HUES64 (cell line): ENCODE data around the gene C9orf153.

Experiments used
- H3K27ac ChIP-seq: 2 replicates; pipeline ENCODE4 v1.7.0; 2013; ENCODE audit warnings: low read depth, low read length, inconsistent platforms
- H3K27me3 ChIP-seq: 2 replicates; pipeline ENCODE4 v1.6.1; 2013; ENCODE audit warnings: mild to moderate bottlenecking, low read length; ENCODE audit not compliant: insufficient read depth
- H3K36me3 ChIP-seq: 2 replicates; pipeline ENCODE4 v1.6.1; 2013; ENCODE audit warnings: mild to moderate bottlenecking, low read length; ENCODE audit not compliant: insufficient read depth
- H3K4me1 ChIP-seq: 2 replicates; pipeline ENCODE4 v1.6.1; 2013; ENCODE audit warnings: mild to moderate bottlenecking, low read length, moderate library complexity; ENCODE audit not compliant: insufficient read depth
- H3K4me3 ChIP-seq: 2 replicates; pipeline ENCODE4 v1.5.1; 2013; ENCODE audit warnings: mild to moderate bottlenecking, low read length, moderate library complexity
- H3K9ac ChIP-seq: 2 replicates; pipeline ENCODE4 v1.6.1; 2013; ENCODE audit warnings: mild to moderate bottlenecking, low read depth, low read length
- H3K9me3 ChIP-seq: 2 replicates; pipeline ENCODE4 v1.6.1; 2013; ENCODE audit warnings: low read depth, low read length; ENCODE audit not compliant: insufficient read depth
- WGBS: fragments of 150-250, 120-280 bp; methylation state at CpG from one replicate; pipeline ENCODE4 v1.1.7; 2013; ENCODE audit warnings: missing lambda C conversion rate; 5-methylcytosine and 5-hydroxymethylcytosine counted together

Gene C9orf153

DNA sequence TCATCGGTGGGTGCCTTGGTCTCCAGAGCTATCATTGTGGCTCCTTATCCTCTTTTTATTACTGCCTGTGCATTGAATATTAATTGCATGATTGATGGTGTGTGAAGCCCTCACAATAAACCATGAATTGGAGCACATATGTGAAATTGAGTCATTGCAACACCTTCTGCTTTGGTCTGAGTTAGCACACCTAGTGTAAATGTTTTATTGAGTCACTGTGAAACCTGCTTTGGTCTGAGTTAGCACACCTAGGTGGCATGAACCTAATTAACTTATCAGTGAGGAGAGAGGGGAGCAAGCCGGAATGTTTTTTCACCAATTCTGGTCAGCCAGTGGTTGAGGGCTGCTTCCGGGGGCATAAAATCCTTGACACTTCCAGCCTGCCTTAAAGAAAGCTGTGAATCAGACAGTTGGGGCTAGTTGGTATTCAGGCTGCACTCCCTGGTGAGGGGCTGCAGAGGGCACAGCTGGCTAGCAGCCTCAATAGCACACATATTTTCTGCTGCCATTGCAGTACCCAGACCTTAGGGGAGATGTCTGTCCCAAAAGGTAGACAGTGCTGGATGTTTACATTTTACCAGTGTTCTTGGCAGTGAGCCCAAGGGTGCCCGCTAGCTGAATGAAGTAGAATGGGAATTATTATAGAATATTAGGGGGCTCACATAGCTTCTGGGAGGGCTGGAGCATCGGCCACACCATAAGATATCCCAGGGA lies 83.6 kb downstream of the C9orf153 start:
- H3K4me1 ChIP-seq, result peaks cover 7% of the 10 kb centered on the region; the same call in 1 of the 2 replicates
- H3K9me3 ChIP-seq, result no peaks in the 10 kb centered on the region
- no peaks in the 10 kb centered on the region for H3K27me3 ChIP-seq
- no peak overlapping the region for H3K9ac ChIP-seq
- no peaks in the 10 kb centered on the region for H3K36me3 ChIP-seq
- H3K27ac ChIP-seq, result no peak overlapping the region
- no peak overlapping the region for H3K4me3 ChIP-seq
- 85% methylated on average over 5 of the region's 5 CpGs for WGBS

GRCh38 chr9:86175223-86175622 lies 84.2 kb downstream of the C9orf153 start:
- Histone ChIP-seq H3K27me3 (no peaks in the 10 kb centered on the region), H3K27ac (no peak overlapping the region), H3K36me3 (no peaks in the 10 kb centered on the region), H3K9ac (no peak overlapping the region), H3K4me1 (peaks cover 3% of the 10 kb centered on the region; the same call in 1 of the 2 replicates), H3K4me3 (no peak overlapping the region), H3K9me3 (no peaks in the 10 kb centered on the region)
- WGBS, result 92% methylated on average over 5 of the region's 5 CpGs
